Activated gamma-delta T cell treated with Interleukin-2 at 50 U/mL for 16 hours (primary cell): Measurements from ENCODE around the gene LRSAM1.
"Not testable (repeated sequence)": the region's sequence is repeated elsewhere in the genome, so short reads cannot be mapped to it uniquely, and the experiment has no call there.

Source experiments
- DNase-seq: peaks from one replicate; pipeline ENCODE4 v3.0.0-alpha.2; 2020

The LRSAM1 gene

DNA sequence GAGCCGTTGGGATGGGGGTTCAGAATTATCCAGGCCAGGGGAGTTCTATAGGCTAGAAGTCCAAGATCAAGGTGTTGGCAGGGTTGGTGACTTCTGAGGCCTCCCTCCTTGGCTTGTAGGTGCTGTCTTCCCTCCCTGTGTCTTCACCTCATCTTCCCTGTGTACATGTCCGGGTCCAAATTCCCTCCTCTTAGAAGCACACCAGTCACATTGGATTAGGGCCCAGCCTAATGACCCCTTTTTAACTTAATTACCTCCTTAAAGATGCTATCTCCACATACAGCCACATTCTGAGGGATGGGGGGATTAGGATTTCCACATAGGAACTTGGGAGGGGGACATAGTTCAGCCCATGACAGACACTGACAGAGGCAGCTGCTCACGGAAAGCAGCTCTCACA lies 12.1 kb downstream of the LRSAM1 start:
- DNase-seq, result no peak

DNA sequence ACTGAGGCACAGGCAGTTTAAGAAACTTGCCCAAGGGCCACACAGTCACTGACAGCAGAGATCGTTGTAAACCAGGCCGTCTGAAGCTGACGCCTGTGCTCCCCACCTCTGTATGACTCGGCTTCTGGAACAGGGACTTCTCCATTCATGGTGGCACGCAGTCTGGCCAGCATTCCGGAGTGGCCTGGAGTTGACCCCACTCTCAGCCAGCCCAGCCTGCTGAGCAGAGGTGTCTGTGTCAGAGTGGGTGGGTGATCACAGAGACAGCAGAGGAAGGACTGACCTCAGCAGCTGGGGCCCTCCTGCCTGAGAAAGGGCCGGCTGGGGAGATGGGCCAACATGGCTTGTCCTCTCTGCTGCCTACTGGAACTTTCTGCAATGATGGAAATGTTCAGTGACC lies 12.6 kb downstream of the LRSAM1 start:
- no peak for DNase-seq

DNA sequence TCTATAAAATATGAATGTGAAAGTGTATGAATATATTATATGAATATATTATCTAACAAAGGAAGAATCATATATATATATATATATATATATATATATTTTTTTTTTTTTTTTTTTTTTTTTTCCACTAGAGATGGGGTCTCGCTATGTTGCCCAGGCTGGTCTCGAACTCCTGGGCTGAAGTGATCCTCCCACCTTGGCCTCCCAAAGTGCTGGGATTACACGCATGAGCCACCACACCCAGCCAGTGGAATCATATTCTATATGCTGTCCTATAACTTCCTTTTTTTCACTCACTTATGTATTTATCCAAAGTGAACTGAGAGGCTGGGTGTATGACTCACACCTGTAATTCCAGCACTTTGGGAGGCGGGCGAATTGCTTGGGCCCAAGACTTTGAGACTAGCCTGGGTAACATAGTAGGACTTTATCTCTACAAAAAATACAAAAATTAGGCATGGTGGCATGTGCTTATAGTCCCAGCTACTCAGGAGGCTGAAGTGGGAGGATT lies 15.2 kb downstream of the LRSAM1 start:
- not testable (repeated sequence) for DNase-seq

DNA sequence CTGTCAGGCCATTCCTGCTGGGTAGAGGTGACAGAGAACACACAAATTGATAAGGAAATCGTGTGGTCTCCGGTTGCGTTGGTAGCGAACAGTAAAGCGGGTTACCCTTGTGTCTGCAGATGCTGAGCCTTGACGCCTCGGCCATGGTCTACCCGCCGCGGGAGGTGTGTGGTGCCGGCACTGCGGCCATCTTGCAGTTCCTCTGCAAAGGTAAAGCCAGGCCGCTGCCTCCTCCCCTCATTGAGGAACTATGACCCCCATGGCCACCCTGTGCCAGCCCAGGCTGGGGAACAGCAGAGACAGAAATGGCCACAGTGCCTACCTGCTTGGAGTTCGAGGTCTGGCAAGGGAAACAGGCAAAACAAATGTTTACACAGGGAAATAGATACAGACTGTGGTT lies 16.3 kb downstream of the LRSAM1 start:
- no peak for DNase-seq

DNA sequence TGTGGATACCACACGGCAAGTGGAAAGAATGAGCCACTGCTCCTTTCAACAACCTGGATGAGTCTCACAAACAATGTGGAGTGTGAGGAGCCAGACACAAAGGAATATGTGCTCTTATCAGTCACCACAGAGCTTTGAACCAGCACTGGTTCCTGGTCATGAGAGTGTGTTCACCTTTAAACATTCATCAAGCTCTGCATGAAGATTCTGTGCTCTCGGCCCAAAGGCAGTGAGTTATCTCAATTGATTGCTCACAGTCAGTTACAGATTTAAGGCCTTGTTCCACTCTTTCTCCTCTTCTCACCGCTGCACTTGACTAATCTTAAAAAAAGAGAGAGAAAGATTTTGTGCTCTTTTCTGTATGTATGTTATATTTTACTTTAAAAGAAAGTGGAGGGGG lies 19.4 kb downstream of the LRSAM1 start:
- no peak for DNase-seq

DNA sequence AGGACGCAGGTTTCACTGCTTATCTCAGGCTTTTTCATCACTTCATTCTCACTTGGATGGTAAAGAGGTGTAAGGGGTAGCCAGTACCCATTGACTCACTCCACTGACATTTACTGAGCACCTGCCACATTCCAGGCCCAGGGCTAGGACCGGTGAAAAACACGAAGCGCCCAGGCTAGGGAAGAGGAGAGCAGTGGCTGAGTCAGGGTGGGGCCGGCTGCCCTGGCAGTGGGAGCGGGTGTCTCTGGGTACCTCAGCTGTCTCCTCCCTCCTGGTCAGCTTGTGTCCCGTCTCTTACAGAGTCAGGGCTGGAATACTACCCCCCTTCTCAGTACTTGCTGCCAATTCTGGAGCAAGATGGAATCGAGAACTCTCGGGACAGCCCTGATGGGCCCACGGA lies 22.2 kb downstream of the LRSAM1 start:
- no peak for DNase-seq

DNA sequence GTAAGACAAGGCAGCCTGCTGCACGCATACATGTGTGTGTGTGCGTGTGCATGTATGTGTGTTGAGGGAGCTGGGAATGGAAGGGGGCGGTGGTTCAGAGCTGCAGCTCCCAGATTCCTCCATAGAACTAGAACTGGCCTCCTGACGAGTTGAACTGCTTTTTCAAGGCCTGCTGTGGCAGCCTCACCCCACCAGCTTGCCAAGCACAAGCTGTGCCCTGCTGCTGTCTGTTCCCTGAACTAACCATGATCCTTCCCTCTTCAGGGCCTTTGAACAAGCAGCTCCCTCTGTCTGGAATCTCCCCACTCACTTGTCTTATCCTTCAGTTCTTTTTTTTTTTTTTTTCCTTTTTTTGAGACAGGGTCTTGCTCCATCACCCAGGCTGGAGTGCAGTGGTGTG lies 22.6 kb downstream of the LRSAM1 start:
- DNase-seq, result no peak

DNA sequence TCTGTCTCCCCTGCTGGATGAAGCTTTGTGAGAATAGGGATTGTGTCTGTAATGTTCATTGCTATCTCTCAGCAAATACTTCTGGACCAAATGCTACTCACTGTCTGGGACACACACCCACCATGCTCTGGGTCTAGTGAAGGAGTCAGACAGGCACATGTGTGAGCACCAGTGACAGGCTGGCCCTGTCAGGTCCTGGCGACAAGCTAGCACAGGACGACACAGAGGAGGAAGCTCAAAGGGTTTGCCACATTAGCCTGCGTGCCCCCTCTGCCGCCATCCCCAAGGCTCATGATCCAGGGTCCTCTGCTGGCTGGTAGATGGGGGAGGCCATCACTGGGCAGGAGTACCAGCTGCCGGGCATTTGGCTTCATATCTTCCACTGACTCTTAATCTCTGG lies 23.3 kb downstream of the LRSAM1 start:
- no peak for DNase-seq

DNA sequence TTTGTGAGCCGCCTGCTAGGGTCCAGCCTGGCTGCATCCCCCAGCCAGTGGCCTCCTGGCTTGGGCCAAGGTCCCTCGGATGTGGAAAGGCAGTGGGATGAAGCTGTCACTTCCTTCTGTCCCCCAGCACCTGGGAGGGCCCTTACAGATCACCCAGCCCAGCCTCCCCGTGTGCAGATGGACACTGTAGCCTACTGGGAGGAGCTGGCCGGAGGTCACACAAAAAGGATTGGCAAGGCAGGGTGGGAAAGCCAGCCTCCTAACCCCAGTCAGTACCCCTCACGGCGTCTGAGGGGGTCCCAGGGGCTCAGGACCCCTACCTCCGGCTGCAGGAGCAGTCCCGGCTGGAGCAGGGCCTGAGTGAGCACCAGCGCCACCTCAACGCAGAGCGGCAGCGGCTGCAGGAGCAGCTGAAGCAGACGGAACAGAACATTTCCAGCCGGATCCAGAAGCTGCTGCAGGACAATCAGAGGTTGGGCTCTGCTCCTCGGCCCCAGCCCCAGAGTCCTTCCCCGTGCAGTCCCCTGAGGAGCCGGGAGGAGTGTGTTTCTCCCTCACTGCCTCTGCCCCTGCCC lies 28.3 kb downstream of the LRSAM1 start:
- no peak for DNase-seq

DNA sequence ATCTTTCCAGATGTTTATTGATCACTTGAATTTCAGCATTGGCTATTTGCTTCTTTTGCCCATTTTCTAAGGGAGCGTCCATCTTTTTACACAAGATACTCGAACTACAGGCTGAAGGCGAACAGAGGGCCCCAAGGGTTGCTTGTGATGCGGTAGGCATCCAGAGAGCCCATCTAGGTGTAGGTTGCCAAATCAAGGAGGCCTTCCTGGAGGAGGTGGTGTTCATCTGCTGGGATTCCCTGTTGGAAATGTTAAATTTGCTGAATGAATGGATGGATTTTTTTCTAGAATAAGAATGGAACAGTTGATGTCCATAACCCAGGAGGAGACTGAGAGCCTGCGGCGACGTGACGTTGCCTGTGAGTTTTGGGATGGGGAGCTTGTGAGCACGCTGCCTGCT lies 31.4 kb downstream of the LRSAM1 start:
- no peak for DNase-seq

DNA sequence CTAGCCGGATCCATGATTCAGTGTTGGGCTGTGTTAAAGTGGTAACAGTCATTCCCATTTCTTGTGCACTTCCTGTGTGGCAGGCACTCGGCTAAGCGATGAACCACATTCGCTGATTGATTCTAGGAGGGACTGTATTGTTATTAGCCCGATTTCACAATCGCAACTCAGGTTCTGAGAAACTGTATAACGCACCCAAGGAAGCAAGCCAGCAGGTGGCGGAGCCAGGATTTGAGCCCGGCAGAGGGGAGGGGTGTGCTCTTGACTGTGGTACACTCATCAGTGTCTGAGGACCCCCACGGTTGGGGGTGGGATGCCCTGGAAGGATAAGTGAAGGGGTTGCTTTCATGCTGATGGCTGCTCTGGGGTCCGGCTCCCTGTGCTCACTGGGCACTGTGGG lies 34.7 kb downstream of the LRSAM1 start:
- no peak for DNase-seq

DNA sequence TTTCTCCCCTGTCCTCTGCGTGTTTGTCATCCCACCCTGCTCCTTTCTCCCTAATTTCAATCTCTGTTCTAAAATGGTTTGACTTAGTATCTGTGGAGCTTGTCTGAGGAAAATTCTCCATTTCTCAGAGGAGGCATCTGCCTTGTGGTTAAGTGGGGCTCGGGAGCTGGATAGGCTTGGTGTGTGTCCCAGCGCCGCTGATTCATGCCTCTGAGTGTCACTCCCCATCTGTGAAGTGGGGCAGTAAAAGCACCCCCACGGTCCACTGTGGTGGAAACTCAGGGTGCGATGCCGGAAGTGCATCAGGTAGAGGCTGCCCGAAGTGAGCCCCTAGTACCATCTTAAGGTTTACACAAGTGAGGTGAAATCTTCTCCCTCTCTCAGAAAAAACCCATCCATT lies 37.6 kb downstream of the LRSAM1 start:
- DNase-seq, result no peak

DNA sequence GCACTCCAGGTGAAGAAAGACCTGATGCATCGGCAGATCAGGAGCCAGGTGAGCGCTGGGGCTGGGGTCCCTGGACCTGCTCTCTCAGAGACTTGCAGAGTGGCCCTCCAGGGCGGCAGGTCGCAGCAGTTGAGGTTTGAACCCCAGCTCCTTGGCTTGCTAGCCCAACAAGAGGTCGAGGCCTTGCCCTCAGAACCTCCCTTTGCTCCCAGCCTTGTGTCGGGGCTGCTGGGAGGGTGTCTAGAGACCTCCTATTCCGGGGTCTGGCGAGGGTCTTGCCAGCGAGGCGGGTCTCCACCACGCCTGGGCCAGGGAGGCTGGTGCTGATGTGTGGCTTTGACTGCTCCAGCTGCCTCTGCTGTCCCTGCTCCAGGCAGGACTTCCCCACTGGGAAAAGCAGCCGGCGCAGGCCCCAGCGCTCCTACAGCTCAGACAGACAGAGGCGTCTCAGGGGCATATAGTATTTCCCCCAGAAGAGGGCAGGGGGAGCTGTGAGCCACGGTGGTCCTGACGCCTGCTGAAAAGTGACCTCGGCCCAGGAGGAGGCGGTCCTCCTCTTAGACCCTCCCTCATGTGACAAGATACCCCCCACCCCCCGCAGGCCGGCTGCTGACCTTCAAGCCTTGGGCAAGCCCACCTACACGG lies 38.3 kb downstream of the LRSAM1 start:
- DNase-seq, result no peak

DNA sequence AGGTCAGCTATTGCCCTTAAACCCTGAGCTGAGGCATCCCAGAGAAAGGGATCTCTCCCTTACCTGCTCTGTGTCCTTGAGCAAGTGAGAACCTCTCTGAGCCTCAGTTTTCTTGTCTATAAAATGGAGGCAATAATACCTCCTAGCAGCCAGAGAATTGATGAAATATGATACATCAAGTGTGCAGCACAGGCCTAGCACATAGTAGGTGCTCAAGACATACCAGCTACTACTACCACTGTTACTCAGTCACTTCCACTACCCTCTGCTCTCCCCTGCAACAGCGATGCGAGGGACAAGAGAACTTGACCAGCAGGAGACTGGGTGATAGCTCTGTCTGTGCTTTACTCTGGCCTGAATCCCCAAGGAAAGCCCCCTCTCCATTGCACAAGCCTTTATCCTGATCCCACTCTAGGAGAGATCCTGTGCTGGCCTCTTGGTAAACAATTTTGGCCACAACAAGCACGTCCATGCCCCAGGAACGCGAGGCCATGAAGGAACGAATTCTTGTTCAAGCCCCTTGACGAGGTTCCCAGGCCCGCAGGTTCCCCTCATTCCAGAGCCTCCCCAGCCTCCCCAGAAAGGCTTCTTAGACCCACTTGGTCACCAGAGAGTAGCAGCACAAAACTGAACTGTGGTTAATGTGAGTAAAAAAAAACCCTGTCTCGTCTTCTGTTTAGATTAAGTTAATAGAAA lies 39.4 kb downstream of the LRSAM1 start:
- no peak for DNase-seq

DNA sequence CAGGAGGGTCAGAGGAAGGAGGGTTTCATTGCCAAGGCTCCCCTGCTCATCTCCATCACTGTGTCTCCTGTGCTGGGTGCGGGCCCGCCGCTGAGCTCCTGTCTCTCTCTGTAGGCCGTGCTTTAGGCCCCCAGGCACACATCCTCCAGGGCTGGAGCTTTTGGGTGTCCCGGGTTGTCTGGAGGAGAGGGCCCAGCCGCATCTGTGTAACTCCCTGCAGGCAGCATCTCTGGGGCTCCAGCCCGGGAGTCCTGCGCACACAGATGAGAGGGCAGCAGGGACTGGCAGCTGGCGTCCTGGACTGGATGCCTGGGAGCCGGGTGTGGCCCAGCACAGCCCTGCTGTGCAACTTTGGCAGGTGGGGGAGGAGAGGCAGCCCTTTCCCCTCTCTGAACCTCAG lies 40.2 kb downstream of the LRSAM1 start:
- no peak for DNase-seq

DNA sequence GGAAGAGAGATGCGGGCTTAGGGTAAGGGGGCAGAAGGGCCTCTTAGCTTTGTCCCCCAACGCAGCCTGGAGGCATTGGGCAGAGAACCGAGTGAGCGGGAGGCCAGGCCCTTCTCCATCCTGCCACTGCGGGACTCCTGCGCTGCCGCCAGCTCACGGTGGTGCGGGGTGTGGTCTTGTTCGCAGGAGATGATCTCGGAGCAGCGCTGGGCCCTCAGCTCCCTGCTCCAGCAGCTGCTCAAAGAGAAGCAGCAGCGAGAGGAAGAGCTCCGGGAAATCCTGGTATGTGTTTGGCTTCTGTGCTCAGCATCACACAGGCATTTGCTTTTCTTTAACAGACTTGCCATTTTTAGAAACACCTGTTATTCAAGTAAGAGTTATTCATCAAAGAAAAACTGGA lies 41.3 kb downstream of the LRSAM1 start:
- DNase-seq, result no peak

DNA sequence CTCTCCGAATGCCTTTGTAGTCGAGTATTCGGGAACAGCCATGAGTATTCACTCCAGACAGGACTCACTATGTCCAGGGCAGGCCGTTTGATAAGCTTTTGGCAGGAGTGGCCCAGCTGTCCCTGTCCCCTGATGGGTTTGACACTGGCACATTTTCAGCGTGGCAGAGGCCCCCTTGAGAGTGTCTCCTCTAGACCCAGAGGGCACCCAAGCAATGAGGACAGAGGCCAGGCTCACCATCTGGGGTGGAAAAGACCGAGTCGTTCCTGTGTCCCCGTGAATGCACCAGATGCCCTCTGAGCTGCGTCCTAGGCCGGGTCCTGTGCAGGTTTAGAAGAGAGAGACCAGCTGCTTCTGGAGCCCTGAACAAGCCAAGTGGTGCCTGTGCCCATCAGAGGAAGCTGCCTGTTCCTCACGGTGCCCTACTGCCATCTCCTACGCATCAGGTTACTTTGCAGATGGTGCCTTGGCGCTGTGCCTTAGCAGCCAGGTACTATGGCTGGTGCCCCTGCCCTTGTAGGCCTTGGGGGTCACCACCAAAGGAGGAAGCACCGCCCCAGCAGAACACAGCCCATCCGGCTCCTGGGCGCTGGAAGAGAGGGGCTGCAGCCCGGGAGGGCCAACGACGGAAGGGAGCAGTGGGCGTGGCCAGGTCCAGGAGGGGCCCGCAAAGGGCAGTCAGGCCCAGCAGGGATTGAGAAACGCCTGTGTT lies 42.4 kb downstream of the LRSAM1 start:
- DNase-seq, result no peak

DNA sequence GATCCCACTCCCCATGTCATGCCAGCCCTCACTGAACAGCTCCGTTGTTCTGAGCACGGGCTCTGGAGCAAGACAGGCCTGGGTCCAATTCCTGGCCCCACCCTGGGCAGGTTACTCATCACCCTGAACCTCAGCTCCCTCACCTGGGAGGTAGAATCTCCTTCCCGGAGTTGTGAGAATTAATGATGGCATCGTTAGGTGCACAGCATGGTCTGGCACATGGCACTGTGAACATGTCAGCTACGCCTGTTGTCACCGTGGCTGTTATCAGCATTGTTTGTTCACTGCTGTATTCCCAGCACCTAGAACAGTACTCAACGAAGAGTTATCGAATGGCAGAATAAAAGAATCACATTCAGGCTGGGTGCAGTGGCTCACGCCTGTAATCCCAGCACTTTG lies 43.0 kb downstream of the LRSAM1 start:
- no peak for DNase-seq

DNA sequence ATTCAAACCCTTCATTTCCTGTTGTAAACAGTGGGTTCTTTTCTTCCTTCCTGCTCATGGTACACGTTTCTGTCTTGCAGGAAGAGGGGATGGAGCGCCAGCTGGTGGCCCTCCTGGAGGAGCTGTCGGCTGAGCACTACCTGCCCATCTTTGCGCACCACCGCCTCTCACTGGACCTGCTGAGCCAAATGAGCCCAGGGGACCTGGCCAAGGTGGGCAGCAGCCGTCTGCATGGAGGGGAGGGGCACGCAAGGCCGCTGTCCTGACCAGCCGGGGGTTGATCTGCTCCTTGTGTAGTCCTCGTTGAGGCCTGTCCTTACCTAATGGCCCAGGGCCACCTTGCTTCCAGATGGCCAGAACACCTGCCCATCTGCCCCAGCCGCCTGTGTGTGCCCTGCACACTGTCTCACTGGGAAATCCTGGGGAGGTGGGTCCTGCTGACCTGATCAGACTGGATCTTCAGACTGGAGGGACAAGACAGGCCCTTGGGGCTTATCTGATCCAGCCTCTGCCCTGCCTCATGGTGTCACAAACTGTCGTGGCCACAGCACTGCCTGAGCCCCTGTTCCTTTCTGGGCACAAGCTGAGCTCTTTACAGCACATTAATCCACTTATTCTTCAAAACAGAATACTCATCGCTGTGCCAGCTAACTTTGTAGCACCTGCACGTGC lies 44.7 kb downstream of the LRSAM1 start:
- no peak for DNase-seq

DNA sequence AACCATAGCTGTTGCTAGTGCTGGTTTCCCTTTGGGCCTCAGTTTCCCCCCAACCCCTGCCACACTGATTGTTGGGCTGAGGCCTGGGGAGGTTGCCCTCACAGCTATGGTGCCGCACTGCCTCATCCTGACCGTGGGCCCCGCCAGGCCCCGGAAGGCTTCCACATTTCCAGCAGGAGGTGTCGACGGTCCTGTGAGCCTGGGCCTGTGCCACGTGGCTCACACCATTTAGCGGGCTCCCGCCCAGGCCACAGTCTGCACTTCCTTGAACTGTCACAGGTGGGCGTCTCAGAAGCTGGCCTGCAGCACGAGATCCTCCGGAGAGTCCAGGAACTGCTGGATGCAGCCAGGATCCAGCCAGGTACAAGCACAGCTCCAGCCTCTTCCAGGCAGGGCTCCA lies 45.7 kb downstream of the LRSAM1 start:
- no peak for DNase-seq

DNA sequence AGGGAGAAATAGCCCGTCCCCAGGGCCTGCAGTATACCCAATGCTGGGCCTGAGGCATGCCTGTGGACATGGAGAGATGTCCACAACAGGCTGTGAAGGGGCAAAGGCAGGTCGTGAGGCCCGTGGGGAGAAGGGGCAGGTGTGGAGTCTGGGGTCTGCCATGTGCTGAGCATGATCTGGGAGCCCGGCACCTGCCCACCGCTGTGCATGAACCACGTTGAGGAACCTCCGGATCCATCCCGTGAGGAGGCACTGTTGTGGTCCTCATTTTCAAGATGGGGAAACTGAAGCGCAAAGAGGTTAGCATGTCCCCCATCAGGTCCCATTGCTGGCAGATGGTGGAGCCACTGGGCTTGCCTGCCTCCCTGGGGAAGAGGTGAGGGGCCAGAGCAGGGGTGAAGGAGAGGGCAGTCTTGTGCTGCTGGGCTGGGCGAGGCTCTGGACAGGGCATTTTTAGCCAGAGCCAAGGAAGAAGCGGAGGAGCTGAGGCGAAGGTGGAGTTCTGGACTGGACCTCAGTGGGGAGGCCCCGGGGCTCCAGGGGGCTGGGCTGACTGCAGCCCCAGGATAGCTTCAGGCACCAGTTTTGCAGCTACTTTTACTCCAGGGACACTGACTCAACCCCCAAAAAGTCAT lies 46.5 kb downstream of the LRSAM1 start:
- DNase-seq, result no peak

DNA sequence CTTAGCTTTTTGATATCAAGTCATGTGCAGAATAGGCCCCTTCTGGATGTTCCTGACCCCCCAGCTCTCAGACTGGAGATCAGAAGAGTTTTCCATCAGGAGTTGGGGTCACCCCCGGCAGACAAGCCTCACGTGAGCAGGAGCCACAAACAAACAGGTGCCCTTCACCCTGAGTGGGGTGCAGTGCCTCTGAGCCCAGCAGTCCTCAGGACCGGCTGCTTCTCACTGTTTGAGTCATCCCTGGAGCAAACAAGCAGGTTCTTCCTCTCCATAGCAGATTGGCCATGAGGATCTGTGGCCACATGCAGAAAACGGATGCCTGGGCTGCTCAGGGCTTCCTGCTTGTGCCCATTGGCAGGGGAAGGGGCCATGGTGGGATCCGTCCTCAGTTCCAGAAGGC lies 47.0 kb downstream of the LRSAM1 start:
- DNase-seq, result no peak

DNA sequence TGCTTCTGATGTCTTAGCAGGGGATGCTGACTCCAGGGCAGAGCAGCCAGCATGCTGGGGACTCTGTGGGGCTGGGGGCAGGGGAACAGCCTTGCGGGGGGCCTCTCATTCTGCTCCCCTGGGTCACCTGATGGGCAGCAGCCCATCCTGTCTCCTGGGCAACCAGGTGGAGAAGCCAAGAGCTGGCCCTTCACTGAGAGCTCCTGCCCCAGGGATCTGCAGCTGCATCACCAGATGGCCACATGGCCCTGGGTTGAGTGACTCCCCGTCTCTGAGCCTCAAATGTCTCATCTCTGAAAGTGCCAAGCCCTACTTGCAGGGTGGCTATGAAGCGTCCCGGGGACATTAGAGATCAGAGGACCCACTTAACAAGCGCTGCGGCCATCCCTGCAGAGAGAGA lies 49.1 kb downstream of the LRSAM1 start:
- no peak for DNase-seq
